Measurements from ENCODE around the gene RFX3.

The RFX3 gene

DNA sequence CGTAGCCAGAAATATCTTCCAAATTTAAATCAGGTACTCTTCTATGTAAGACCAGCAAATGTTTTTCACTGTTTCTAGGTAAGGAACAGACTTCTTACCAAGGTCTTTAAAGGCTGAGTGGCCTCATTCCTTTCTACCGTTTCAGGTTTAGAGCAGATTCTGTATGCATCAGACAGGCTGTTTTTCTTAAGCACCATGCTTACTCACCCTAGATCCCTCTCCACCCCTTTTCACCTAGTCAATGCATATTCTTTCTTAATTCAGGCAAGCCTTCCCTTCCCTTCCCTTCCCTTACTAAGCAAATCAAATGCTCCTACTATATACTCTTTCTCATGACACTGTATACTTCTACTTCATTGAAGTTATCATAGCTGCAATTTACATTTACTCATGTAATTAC is 70.7 kb downstream of the RFX3 start:
- no peak for DNase-seq (ENCODE audit: low read depth)
- TF ChIP-seq, protein P1, sequence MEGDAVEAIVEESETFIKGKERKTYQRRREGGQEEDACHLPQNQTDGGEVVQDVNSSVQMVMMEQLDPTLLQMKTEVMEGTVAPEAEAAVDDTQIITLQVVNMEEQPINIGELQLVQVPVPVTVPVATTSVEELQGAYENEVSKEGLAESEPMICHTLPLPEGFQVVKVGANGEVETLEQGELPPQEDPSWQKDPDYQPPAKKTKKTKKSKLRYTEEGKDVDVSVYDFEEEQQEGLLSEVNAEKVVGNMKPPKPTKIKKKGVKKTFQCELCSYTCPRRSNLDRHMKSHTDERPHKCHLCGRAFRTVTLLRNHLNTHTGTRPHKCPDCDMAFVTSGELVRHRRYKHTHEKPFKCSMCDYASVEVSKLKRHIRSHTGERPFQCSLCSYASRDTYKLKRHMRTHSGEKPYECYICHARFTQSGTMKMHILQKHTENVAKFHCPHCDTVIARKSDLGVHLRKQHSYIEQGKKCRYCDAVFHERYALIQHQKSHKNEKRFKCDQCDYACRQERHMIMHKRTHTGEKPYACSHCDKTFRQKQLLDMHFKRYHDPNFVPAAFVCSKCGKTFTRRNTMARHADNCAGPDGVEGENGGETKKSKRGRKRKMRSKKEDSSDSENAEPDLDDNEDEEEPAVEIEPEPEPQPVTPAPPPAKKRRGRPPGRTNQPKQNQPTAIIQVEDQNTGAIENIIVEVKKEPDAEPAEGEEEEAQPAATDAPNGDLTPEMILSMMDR (conservative IDR thresholded peaks at IDR 0.05; ENCODE audit: low read depth, low read length): no peak
- H3K4me3 ChIP-seq (ENCODE audit: low read length): no peak overlapping the region

DNA sequence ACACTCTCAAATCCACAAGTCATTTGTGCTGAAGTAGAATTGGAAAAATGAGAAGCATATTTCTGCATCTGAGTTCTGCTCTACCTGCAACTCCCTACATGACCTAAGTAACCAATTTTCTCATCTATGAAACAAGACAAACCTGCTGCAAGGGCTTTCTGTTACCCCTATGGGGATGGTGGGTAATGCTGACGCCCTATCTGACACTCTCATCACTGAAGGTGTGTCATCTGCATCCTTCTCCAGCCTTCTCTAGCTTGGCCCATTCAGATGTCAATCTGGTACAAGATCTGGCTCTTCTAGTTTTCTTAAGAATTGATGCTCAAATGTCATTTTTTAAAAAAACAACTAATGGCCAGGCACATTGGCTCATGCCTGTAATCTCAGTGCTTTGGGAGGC is 73.8 kb downstream of the RFX3 start:
- TF ChIP-seq, protein P1 (conservative IDR thresholded peaks at IDR 0.05; ENCODE audit: low read depth, low read length): no peak
- DNase-seq (ENCODE audit: low read depth): no peak
- no peak overlapping the region for H3K4me3 ChIP-seq (ENCODE audit: low read length)

DNA sequence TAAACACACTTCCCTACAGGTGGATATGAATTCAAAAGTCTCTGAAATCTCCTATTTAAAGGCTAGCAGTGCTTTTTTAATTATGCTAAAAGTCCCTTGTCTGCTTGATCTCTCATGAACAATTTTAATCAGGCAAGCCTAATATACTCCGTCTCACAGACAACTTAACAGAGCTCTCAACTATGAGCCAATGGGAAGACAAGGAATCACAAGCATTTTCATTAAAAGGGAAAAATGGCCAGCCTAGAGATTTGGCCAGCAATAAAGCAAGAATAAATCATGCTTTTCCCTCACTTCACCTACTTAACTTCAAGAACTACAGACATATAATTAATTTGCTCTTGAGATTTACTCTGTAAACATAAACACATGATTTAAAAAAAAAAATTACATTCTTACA is 78.0 kb downstream of the RFX3 start:
- H3K4me3 ChIP-seq (ENCODE audit: low read length): no peak overlapping the region
- DNase-seq (ENCODE audit: low read depth): no peak
- TF ChIP-seq, protein P1 (conservative IDR thresholded peaks at IDR 0.05; ENCODE audit: low read depth, low read length): no peak

GRCh38 chr9:3447143-3447542 is 78.7 kb downstream of the RFX3 start:
- TF ChIP-seq, protein P1 (conservative IDR thresholded peaks at IDR 0.05; ENCODE audit: low read depth, low read length): no peak
- no peak overlapping the region for H3K4me3 ChIP-seq (ENCODE audit: low read length)
- no peak for DNase-seq (ENCODE audit: low read depth)

DNA sequence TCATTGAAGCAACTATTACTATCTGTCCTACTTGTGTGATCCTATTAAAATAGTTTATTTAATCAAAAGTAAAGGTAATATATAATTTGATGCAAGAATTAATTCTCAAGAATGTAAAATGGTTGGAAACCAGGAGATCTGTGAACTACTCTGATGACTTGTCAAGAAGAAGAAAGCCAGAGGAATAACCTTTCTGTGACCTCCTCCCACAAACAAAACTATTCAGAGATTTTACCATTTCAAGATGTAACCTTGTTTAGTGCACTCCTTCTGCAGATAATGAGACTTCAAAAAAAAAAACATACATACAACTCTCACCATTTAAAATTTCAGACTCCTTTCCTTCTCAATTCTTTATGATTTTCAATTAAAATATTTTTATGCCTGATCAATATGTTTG is 79.5 kb downstream of the RFX3 start:
- H3K4me3 ChIP-seq (ENCODE audit: low read length): no peak overlapping the region
- DNase-seq (ENCODE audit: low read depth): no peak
- TF ChIP-seq, protein P1 (conservative IDR thresholded peaks at IDR 0.05; ENCODE audit: low read depth, low read length): no peak

DNA sequence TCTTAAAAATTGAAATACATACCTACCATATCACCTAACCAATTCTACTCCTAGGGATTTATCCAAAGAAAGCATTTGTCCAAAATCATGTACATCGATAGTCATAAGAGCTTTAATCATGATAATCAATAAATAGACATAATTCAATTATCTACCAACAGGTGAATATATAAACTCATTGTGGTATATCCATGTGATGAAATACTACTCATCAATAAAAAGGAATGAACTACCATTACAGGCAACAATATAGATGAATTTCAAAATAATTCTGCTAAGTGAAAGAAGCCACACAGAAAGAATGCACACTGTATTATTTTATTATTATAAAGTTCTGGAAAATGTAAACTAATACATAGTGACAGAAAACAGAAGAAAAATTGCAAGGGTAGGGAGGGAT is 81.8 kb downstream of the RFX3 start:
- DNase-seq (ENCODE audit: low read depth): no peak
- H3K4me3 ChIP-seq (ENCODE audit: low read length): no peak overlapping the region
- TF ChIP-seq, protein P1 (conservative IDR thresholded peaks at IDR 0.05; ENCODE audit: low read depth, low read length): no peak

DNA sequence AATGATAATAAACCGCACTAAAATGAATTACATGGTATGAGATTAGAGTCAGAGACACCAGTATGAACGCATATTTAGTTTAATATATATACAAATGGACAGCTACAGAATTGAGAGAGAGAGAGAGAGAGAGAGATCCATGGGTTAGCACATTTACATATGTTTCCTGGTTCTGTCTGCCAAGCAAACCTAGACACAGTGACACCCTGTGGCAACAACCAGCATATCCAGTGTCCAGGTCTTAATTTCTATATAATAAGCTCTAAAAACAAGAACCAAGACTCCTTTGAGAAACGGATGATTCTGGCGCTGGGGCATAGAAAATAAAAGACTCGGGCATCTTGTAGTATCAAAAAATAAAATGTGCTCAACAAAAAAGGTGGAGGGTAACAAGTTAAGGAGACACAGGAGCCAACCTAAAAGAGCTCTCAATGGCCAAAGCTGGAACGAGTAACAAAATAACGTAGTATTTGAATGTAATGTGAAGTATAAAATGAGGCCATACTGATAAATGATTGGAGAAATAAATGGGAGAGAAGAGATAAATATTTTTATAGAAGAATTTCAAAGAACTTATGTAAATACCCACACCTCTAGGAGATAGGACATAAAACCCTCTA is 84.5 kb downstream of the RFX3 start:
- peak; percentile 24 for DNase-seq (ENCODE audit: low read depth)
- H3K4me3 ChIP-seq (ENCODE audit: low read length): no peak overlapping the region
- TF ChIP-seq, protein P1 (conservative IDR thresholded peaks at IDR 0.05; ENCODE audit: low read depth, low read length): peak; percentile 78

Data from retinal pigment epithelial cell (primary cell).